HUES64 (cell line): Measurements from ENCODE around the gene CD99L2.
"Not testable (repeated sequence)": the region's sequence is repeated elsewhere in the genome, so short reads cannot be mapped to it uniquely, and the experiment has no call there.

Experiments
- H3K27ac ChIP-seq: 2 replicates; pipeline ENCODE4 v1.7.0; 2013; ENCODE audit warnings: low read depth, low read length, inconsistent platforms
- H3K27me3 ChIP-seq: 2 replicates; pipeline ENCODE4 v1.6.1; 2013; ENCODE audit warnings: mild to moderate bottlenecking, low read length; ENCODE audit not compliant: insufficient read depth
- H3K36me3 ChIP-seq: 2 replicates; pipeline ENCODE4 v1.6.1; 2013; ENCODE audit warnings: mild to moderate bottlenecking, low read length; ENCODE audit not compliant: insufficient read depth
- H3K4me1 ChIP-seq: 2 replicates; pipeline ENCODE4 v1.6.1; 2013; ENCODE audit warnings: mild to moderate bottlenecking, low read length, moderate library complexity; ENCODE audit not compliant: insufficient read depth
- H3K4me3 ChIP-seq: 2 replicates; pipeline ENCODE4 v1.5.1; 2013; ENCODE audit warnings: mild to moderate bottlenecking, low read length, moderate library complexity
- H3K9ac ChIP-seq: 2 replicates; pipeline ENCODE4 v1.6.1; 2013; ENCODE audit warnings: mild to moderate bottlenecking, low read depth, low read length
- H3K9me3 ChIP-seq: 2 replicates; pipeline ENCODE4 v1.6.1; 2013; ENCODE audit warnings: low read depth, low read length; ENCODE audit not compliant: insufficient read depth
- WGBS: fragments of 150-250, 120-280 bp; methylation state at CpG from one replicate; pipeline ENCODE4 v1.1.7; 2013; ENCODE audit warnings: missing lambda C conversion rate; 5-methylcytosine and 5-hydroxymethylcytosine counted together

Gene CD99L2

GRCh38 chrX:150834695-150835094, 63.8 kb downstream of the CD99L2 start:
- Histone ChIP-seq H3K4me3 (no peak overlapping the region), H3K27me3 (no peaks in the 10 kb centered on the region), H3K36me3 (no peaks in the 10 kb centered on the region), H3K4me1 (no peaks in the 10 kb centered on the region), H3K27ac (no peak overlapping the region), H3K9me3 (no peaks in the 10 kb centered on the region), H3K9ac (no peak overlapping the region)
- WGBS = no CpG with 5 or more reads among the region's 1 CpG

GRCh38 chrX:150833454-150834056, 64.9 kb downstream of the CD99L2 start:
- 89% methylated on average over 1 of the region's 1 CpG for WGBS
- Histone ChIP-seq H3K27me3 (no peaks in the 10 kb centered on the region), H3K36me3 (no peaks in the 10 kb centered on the region), H3K9me3 (no peaks in the 10 kb centered on the region), H3K27ac (no peak overlapping the region), H3K4me3 (no peak overlapping the region), H3K4me1 (no peaks in the 10 kb centered on the region), H3K9ac (no peak overlapping the region)

- H3K4me1 ChIP-seq = no peaks in the 10 kb centered on the region
- no peaks in the 10 kb centered on the region for H3K36me3 ChIP-seq
- H3K27ac ChIP-seq = no peak overlapping the region
- 73% methylated on average over 1 of the region's 1 CpG for WGBS
- H3K27me3 ChIP-seq = no peaks in the 10 kb centered on the region
- H3K4me3 ChIP-seq = no peak overlapping the region
- no peak overlapping the region for H3K9ac ChIP-seq
- H3K9me3 ChIP-seq = no peaks in the 10 kb centered on the region
These were observed 66.6 kb downstream of the CD99L2 start for GRCh38 chrX:150831863-150832262.

- H3K27me3 ChIP-seq = no peaks in the 10 kb centered on the region
- 98% methylated on average over 3 of the region's 5 CpGs for WGBS
These were observed 69.7 kb downstream of the CD99L2 start for GRCh38 chrX:150828785-150829184.

GRCh38 chrX:150824352-150824751, 74.1 kb downstream of the CD99L2 start:
- H3K27me3 ChIP-seq, H3K4me3 ChIP-seq, H3K27ac ChIP-seq, H3K9ac ChIP-seq, H3K9me3 ChIP-seq, H3K4me1 ChIP-seq, H3K36me3 ChIP-seq: not testable (repeated sequence)

More at GRCh38 chrX:150828785-150829184, 69.7 kb downstream of the CD99L2 start:
- H3K4me3 ChIP-seq = no peak overlapping the region
- no peak overlapping the region for H3K27ac ChIP-seq
- H3K4me1 ChIP-seq = no peaks in the 10 kb centered on the region
- no peaks in the 10 kb centered on the region for H3K36me3 ChIP-seq
- no peak overlapping the region for H3K9ac ChIP-seq
- no peaks in the 10 kb centered on the region for H3K9me3 ChIP-seq

GRCh38 chrX:150823826-150824225, 74.6 kb downstream of the CD99L2 start:
- H3K4me3 ChIP-seq, H3K27me3 ChIP-seq, H3K4me1 ChIP-seq, H3K9me3 ChIP-seq, H3K36me3 ChIP-seq, H3K9ac ChIP-seq, H3K27ac ChIP-seq: not testable (repeated sequence)
- 100% methylated on average over 1 of the region's 1 CpG for WGBS

GRCh38 chrX:150821971-150822370, 76.5 kb downstream of the CD99L2 start:
- Histone ChIP-seq H3K9me3 (peaks cover 4% of the 10 kb centered on the region; the same call in 1 of the 2 replicates), H3K36me3 (0 out of 2 replicates have a peak, but pooled peaks cover 4% of the 10 kb centered on the region), H3K4me1 (no peaks in the 10 kb centered on the region), H3K27ac (no peak overlapping the region), H3K9ac (no peak overlapping the region), H3K4me3 (no peak overlapping the region), H3K27me3 (no peaks in the 10 kb centered on the region)
- no CpG with 5 or more reads among the region's 2 CpGs for WGBS

GRCh38 chrX:150813922-150814321, 84.5 kb downstream of the CD99L2 start:
- 98% methylated on average over 4 of the region's 5 CpGs for WGBS
- H3K36me3 ChIP-seq = peaks cover 7% of the 10 kb centered on the region; the same call in 1 of the 2 replicates
- no peak overlapping the region for H3K9ac ChIP-seq
- no peak overlapping the region for H3K27ac ChIP-seq
- no peaks in the 10 kb centered on the region for H3K9me3 ChIP-seq
- no peak overlapping the region for H3K4me3 ChIP-seq
- H3K27me3 ChIP-seq = no peaks in the 10 kb centered on the region
- no peaks in the 10 kb centered on the region for H3K4me1 ChIP-seq

GRCh38 chrX:150806827-150807226, 91.6 kb downstream of the CD99L2 start:
- Histone ChIP-seq H3K27ac (no peak overlapping the region), H3K9me3 (no peaks in the 10 kb centered on the region), H3K4me1 (no peaks in the 10 kb centered on the region), H3K9ac (no peak overlapping the region), H3K36me3 (no peaks in the 10 kb centered on the region), H3K27me3 (no peaks in the 10 kb centered on the region), H3K4me3 (no peak overlapping the region)
- 100% methylated on average over 1 of the region's 1 CpG for WGBS

GRCh38 chrX:150805736-150806135, 92.7 kb downstream of the CD99L2 start:
- H3K9ac ChIP-seq = no peak overlapping the region
- 95% methylated on average over 2 of the region's 2 CpGs for WGBS
- H3K4me1 ChIP-seq = no peaks in the 10 kb centered on the region
- H3K27me3 ChIP-seq = no peaks in the 10 kb centered on the region
- H3K36me3 ChIP-seq = no peaks in the 10 kb centered on the region
- no peaks in the 10 kb centered on the region for H3K9me3 ChIP-seq
- H3K4me3 ChIP-seq = no peak overlapping the region
- no peak overlapping the region for H3K27ac ChIP-seq

GRCh38 chrX:150792949-150793527, 105.4 kb downstream of the CD99L2 start:
- 96% methylated on average over 3 of the region's 5 CpGs for WGBS
- Histone ChIP-seq H3K27ac (no peak overlapping the region), H3K36me3 (peaks cover 4% of the 10 kb centered on the region; the same call in 1 of the 2 replicates)

GRCh38 chrX:150790021-150790420, 108.4 kb downstream of the CD99L2 start:
- H3K36me3 ChIP-seq = peaks cover 4% of the 10 kb centered on the region; the same call in 1 of the 2 replicates
- H3K4me1 ChIP-seq = no peaks in the 10 kb centered on the region
- 96% methylated on average over 1 of the region's 1 CpG for WGBS
- H3K27me3 ChIP-seq = no peaks in the 10 kb centered on the region
- no peak overlapping the region for H3K4me3 ChIP-seq
- no peak overlapping the region for H3K9ac ChIP-seq
- no peak overlapping the region for H3K27ac ChIP-seq
- H3K9me3 ChIP-seq = no peaks in the 10 kb centered on the region

More at GRCh38 chrX:150792949-150793527, 105.4 kb downstream of the CD99L2 start:
- H3K9me3 ChIP-seq = no peaks in the 10 kb centered on the region
- H3K4me1 ChIP-seq = no peaks in the 10 kb centered on the region
- H3K9ac ChIP-seq = no peak overlapping the region
- H3K4me3 ChIP-seq = no peak overlapping the region
- no peaks in the 10 kb centered on the region for H3K27me3 ChIP-seq
